Activated T-cell treated with anti-CD3 and anti-CD28 coated beads, Interleukin-2, amount 50 U/mL, for 1 hour (primary cell): ENCODE results near the gene ABL1.
"Not testable (repeated sequence)": the region's sequence is repeated elsewhere in the genome, so short reads cannot be mapped to it uniquely, and the experiment has no call there.

Experiments
- DNase-seq: peaks from one replicate; pipeline ENCODE4 v3.0.0-alpha.2; 2020

ABL1 gene

DNA sequence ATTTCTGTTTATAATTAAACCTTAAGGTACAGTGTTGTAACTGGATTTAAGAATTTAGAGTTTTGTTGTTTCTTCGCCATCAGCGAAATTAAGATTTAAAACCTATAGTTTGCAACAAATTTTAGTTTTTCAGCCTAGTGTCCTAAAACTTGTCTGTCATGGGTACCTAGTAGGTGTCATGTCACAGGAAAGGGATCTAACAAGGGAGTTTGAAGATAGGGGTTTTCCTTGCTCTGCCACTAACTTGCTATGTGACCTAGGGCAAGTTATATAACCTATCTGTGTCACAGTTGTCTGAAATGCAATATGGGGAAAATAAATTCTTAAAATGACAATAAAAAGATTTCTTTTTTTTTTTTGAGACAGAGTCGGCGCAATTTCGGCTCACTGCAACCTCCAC is 9.2 kb upstream of the ABL1 start:
- no peak for DNase-seq

DNA sequence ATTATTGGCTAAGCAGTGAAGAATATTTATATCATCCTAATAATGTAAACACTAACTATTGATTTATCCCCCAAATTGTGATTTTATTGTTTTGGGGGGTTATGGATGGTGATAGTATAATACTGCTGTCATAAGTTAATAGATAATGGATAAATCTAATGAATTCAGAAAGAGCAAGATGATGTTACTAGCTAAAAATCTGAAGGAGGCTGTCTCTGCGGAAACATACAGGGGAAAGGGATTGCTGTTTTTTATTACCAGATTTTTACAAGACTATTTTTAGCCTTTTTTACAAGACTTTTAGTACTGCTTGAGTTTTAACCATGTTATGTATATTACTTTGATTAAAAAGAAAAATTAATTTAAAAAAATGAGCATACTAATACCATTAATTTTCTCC is 5.3 kb upstream of the ABL1 start:
- DNase-seq = no peak

DNA sequence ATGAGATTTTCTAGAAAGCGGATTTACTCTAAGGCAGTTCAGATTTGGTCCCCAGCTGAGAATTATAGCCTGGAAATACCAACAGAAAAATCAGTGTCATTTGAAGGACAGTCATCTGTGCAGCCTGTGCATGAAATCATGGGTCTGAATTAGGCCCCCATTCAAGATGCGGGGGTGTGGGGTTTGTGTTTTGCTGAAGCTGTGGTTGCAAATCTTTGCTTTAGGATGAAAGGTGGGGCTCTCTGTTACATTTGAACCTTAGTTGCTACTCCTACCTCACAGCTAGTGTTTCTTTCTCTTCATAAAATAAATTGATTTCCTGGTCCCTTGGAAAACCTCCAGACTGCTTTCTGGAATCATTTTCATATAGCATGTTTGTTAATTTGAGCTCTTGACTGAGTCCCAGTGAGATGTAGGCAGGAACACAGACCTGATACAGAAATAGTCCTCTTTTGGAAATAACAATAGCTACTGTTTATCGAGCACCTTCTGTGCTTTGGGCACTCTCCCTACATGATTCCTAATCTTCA is 4.8 kb upstream of the ABL1 start:
- DNase-seq = no peak

GRCh38 chr9:130831077-130831476 is 4.0 kb upstream of the ABL1 start:
- no peak for DNase-seq

- DNase-seq = no peak
These were observed 1.7 kb upstream of the ABL1 start for GRCh38 chr9:130833031-130833990.

DNA sequence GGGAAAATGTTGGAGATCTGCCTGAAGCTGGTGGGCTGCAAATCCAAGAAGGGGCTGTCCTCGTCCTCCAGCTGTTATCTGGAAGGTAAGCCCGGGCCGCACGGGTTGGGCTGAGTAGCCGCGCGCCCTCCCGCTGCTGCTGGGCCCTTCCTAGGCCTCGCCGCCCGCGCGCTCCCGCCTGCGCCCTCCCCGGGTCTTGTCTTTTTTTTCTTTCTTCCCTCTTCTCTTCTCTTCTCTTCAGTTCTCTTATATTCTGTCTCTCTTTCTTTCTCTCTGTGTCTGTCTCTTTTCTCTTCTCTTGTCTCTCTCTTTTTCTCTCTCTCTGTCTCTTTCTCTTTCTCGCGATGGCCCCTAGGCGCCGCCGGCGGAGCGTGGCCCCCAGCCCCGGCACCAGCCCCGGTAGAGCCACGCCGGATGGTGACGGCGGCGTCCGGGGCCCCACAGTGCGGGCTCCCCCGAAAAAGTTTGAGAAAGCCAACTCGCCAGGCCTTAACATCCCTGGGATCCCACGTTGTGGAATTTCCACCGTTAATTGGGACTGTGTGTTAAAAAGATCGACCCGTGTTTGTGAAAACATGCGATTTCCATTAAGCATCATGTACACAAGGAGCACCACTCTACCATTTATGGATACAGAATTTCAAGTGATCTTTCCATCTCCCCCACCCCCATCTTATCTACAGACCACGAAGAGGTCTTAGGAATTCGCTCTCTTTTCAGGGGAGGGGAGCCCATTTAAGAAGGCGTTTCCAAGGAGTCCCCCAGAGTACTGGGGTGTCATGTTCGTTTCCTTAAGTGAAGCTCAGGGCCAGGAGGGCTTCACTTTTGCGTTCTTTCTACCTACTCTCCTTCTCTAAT is 616 bp downstream of the ABL1 start:
- peak; percentile 41 for DNase-seq

GRCh38 chr9:130837002-130837511 is 2.0 kb downstream of the ABL1 start:
- no peak for DNase-seq

GRCh38 chr9:130837643-130838042 is 2.6 kb downstream of the ABL1 start:
- DNase-seq = no peak

GRCh38 chr9:130839132-130840111 is 4.4 kb downstream of the ABL1 start:
- no peak for DNase-seq

DNA sequence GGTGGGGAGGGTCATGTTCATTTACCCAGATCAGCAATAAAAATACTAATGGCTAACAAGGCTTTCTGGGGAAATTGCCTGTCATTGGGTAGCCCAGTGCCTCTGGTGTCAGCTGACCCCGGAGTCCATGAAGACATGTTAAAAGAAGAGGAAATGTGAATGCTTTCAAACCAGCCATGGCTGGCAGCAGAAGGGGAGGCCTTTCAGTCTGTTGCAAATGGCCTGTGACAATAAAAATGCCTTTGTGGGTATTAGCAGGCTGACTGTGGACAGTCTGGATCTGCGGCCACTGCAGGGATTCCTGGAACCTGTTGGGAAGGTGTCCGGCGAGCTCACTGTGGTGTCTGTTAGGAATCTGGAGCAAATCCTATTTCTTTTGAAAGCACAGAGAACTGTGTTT is 7.5 kb downstream of the ABL1 start:
- DNase-seq = no peak

DNA sequence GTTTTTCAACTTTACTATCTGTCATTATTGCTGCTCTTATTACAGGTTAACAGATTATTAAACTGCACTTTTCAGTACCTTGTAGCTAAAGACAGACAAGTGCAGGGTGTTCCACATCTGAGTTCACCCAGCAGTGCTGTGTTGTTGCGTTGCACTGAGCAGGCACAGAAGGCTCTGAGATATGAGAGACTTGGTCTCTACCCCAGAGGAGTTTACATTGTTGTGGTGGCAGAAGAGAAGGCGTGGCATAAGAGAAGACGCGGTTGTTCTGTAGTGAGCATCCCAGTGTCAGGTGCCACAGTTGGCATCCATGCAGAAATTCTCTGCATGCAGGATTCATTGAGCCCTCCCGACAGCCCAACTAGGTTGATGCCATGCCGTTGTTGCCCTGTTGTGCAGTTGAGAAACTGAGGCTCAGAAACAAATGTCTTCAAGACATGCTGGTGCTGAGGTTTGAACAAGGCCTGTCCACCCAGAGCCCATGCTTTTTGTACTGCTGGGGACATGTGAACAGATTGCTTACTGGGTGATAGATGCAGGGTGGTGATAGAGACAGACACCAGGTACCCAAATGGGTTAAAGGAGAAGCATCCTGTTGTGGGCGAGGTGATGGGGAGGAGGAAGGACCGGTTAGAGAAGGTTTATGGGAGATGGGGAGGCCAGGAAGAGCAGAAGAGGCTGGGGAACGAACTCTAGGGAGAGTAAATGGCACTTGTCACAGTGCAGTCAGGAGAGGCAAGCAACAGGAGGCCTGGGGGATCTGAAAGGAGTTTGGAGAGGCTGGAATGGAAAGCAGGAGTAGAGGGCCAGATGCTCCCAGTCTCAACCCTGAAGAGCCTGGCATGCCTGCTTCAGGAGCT is 8.2 kb downstream of the ABL1 start:
- DNase-seq = no peak

DNA sequence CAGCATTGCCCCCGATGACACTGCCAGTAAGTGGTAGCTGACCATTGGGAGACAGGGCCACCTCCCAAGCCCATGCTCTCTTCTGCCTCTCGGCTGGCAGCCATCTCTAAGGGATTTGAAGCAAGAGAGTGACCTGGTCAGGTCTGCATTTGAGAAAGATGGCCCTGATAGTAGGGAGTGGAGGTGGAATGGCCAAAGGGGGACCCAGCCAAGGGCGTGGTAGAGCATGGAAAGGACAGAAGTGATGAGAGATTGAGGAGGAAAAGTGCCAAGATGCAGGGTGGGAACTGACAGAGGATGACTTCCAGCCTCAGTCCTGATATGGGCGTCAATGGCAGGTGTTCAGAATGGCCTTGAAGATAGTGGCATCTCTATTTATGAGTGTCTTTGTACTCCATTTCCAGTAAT is 9.0 kb downstream of the ABL1 start:
- DNase-seq = no peak

- no peak for DNase-seq
These were observed 10.2 kb downstream of the ABL1 start for GRCh38 chr9:130845254-130845653.

DNA sequence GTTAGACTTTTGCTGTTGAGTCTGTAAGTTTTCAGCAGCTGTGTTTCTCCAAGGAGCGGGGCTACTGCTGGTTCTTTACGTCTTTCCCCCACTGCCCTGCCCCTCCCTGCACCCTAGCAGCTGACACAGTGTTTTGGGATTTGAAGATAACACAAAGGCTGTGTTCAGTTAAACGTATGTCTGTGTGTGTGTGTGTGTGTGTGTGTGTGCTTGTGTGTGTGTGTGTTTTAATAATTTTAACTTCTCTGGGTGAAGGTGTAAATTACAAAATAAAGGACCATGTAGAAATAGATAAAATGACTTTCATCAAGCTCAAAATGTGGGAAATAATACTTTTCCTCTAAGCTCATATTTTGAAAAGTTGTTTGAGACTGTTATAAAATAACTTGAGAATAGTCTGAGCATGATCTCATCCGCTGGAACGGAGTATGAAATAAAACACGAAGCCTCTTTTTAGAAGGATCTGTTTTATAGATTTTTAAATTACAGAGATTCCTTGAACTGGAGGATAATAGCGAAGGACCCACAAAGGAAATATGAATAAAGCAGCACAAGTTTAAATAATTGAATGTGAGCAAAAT is 10.9 kb downstream of the ABL1 start:
- no peak for DNase-seq

GRCh38 chr9:130846487-130847305 is 11.6 kb downstream of the ABL1 start:
- no peak for DNase-seq

DNA sequence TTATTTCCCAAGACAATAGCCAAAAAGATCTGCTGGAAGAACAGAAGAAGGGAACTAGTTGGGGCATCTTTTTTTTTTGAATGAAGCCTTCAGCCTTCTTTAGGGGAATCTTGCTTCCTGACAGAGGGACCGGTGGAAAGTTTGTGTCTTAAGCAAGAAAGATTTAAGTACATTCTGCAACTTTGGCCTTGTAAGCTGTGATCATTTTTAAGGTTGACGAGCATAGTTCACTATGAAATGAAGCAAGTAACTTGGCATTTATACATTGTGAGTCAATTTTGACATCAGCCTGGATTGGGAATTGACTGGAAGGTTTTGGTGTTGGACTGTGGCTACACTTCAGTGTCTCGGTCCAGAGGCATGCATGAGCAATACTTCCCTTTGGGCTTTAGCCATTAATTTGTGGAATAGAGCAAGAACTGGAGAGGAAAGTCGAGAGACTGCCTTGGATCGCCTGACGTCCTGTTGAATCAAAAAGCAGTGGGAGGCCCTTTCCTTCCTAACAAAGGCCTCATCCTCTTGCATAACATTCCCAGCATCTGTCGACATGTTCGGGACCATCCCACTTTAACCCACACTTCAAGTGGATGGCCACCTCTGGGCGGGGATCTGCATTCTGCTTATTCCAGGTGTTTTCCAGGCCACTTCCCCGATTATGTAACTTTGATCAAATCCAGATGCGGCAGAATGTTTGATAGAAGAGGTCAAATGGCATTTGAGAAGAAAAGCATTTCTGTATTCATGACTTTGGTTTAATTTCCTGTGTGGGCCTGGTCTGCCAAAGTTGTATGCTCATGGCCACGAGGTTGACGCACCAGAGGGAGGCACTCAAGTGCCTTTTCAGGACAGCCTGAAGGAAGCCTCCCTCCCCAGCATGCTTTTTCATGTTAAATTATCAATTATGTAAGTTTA is 12.5 kb downstream of the ABL1 start:
- no peak for DNase-seq

DNA sequence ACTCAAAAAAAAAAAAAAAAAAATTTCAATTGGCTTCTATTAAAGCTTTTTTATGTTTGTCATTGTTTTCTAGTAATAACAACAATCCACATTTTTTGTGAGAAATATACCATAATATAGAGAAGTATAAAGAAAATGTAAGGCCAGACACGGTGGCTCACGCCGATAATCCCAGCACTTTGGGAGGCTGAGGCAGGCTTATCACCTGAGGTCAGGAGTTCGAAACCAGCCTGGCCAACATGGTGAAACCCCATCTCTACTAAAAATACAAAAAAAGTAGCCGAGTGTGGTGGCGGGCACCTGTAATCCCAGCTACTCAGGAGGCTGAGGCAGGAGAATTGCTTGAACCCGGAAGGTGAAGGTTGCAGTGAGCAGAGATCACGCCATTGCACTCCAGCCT is 13.5 kb downstream of the ABL1 start:
- DNase-seq = not testable (repeated sequence)

- DNase-seq = no peak
These were observed 14.3 kb downstream of the ABL1 start for GRCh38 chr9:130849356-130849755.

DNA sequence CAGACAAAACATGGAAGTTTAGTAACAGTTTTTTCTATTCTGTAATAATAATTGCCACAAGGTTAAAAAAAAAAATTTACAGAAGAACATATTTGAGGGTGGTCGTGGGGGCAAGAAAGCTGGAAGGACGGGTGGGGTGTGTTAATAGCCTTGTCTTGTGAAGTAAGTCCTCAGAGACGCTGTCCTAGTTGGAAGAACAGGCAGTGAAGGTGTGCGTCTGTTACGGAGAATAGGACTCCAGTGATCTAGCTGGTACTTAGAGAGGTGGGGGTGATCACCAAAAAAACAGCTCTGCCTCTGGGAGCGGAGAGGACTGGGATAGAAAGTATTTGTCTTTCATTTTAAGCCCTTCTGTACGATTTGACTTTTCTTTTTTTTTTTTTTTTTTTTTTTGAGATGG is 17.7 kb downstream of the ABL1 start:
- no peak for DNase-seq
